Kidney (tissue), 14 donors: ENCODE measurements around the gene SAP30L. TPM values are rescaled to one million over a fixed set of nuclear protein-coding genes. Genes with fewer than 3 reads are reported as not detected.

Experiments used
- DNase-seq, 5 donors: peaks; one replicate each; pipeline ENCODE4 v3.0.0-alpha.2; 2013 to 2020
- FAIRE-seq: peaks from 2 replicates; lab custom pipeline; 2012; peaks lifted over from hg19 to GRCh38; lab: Jason Lieb, UNC
- H3K27ac ChIP-seq, 2 donors: one replicate each; pipeline ENCODE4 v1.7.0; 2013; ENCODE audit warnings: low read depth in 2 of 2, low read length in 2 of 2, inconsistent platforms in 1 of 2
- H3K27me3 ChIP-seq: one replicate; pipeline ENCODE4 v1.7.1; 2013; ENCODE audit warnings: low read length, inconsistent platforms; ENCODE audit not compliant: control insufficient read depth, insufficient read depth
- H3K36me3 ChIP-seq, 3 donors: one replicate each; pipeline versions ENCODE4 v1.7.0 to v1.7.1; 2013; ENCODE audit warnings: low read length in 3 of 3, control low read depth in 1 of 3, inconsistent platforms in 1 of 3; ENCODE audit not compliant: insufficient read depth in 3 of 3, control insufficient read depth in 2 of 3
- H3K4me1 ChIP-seq, 3 donors: one replicate each; pipeline versions ENCODE4 v1.7.0 to v1.7.1; 2013; ENCODE audit warnings: low read length in 3 of 3, inconsistent platforms in 1 of 3, low read depth in 1 of 3; ENCODE audit not compliant: control insufficient read depth in 2 of 3, insufficient read depth in 2 of 3
- H3K4me3 ChIP-seq, 3 donors: one replicate each; pipeline versions ENCODE4 v1.7.0 to v1.8.1; 2013; ENCODE audit warnings: low read length in 3 of 3, control low read depth in 1 of 3, inconsistent platforms in 1 of 3
- H3K9ac ChIP-seq, 3 donors: one replicate each; pipeline versions ENCODE4 v1.7.0 to v1.7.1; 2013; ENCODE audit warnings: low read length in 3 of 3, control low read depth in 1 of 3, inconsistent platforms in 1 of 3
- H3K9me3 ChIP-seq, 3 donors: one replicate each; pipeline versions ENCODE4 v1.7.0 to v1.7.1; 2013; ENCODE audit warnings: low read length in 3 of 3, control low read depth in 1 of 3, inconsistent platforms in 1 of 3; ENCODE audit not compliant: control insufficient read depth in 2 of 3, insufficient read depth in 1 of 3
- intact Hi-C: fragments of 100-400 bp; cut with DNase I; formaldehyde crosslinking; loops from one replicate; pipeline ENCODE4 v1.11.1; 2022
- polyA plus RNA-seq: library from polyadenylated mRNA; stranded (reverse); fragments of 350-450 nt; fragmentation: Illumina TruSeq; extraction: RNeasy Lipid Tissue Mini Kit (QIAGEN cat#74804); gene quantifications from one replicate; pipeline ENCODE4 v1.2.3, GENCODE V29; 2014; ENCODE audit warnings: low read depth, low replicate concordance; ENCODE audit not compliant: insufficient read depth
- total RNA-seq: library from RNA; stranded (reverse); fragmentation: NEBNext Ultra II Directional; extraction: Animal tissue kit (Norgen Biotek cat#: 25700); gene quantifications from one replicate; pipeline ENCODE4 v1.2.1, GENCODE V29; 2021
- TF ChIP-seq, protein P1 (sequence below): IDR thresholded peaks from 3 replicates; pipeline ENCODE4 v1.5.1; 2012; ENCODE audit warnings: mild to moderate bottlenecking, moderate library complexity, borderline replicate concordance; ENCODE audit not compliant: insufficient read depth; ENCODE audit errors: extremely low read depth
- donor health status: control.
- donor health status: control.
- donor health status: control.
- donor health status: control.
- donor health status: control.
- donor health status: DM: yes; HTN: yes; CAD: no.
- donor health status: Normal renal cell carcinoma (clear cell type).

The SAP30L gene
- total and polyA plus RNA-seq, 2 donors from 2014 or later, result 30.7 to 33.0 TPM

DNA sequence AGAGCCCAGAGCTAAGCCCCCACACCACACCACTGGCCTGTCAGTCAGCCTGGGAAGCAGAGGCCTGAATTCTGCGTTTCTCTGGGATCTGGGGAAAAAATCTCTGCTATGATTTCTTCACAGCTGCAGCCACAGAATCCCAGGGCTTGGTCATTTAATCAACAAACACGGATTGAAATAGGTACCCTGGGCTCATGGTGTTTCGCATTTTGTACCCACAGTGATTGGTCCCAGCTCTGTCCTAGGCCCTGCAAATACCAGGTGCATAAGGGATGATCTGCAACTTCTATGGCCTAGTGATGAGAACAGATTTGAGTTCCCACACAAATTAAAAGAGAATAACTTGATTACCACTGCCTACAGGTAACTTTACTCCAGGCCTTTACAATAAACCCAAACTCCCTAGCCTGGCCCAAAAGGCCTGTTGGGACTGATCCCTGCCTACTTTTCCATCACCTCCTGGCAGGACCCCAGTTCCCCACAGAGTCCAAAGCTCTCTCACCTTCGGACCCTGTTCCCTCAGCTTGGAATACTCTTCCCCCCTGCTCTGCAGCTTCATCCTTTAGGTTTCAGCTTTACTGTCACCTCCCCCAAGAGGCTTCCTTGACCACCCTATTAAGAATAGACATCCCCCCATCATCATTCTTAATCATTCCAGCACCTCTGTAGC is 14.7 kb upstream of the SAP30L start:
- intact Hi-C loops, result no loop called here
- TF ChIP-seq, protein P1, sequence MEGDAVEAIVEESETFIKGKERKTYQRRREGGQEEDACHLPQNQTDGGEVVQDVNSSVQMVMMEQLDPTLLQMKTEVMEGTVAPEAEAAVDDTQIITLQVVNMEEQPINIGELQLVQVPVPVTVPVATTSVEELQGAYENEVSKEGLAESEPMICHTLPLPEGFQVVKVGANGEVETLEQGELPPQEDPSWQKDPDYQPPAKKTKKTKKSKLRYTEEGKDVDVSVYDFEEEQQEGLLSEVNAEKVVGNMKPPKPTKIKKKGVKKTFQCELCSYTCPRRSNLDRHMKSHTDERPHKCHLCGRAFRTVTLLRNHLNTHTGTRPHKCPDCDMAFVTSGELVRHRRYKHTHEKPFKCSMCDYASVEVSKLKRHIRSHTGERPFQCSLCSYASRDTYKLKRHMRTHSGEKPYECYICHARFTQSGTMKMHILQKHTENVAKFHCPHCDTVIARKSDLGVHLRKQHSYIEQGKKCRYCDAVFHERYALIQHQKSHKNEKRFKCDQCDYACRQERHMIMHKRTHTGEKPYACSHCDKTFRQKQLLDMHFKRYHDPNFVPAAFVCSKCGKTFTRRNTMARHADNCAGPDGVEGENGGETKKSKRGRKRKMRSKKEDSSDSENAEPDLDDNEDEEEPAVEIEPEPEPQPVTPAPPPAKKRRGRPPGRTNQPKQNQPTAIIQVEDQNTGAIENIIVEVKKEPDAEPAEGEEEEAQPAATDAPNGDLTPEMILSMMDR, result no peak
- Histone ChIP-seq H3K9me3 (no peaks in the 10 kb centered on the region), H3K4me1 (no peaks in the 10 kb centered on the region), H3K36me3 (peaks cover 0 to 2% (median 0%) of the 10 kb centered on the region in 3 donors), H3K27me3 (no peaks in the 10 kb centered on the region), H3K9ac (no peak overlapping the region), H3K4me3 (no peak overlapping the region), H3K27ac (no peak overlapping the region)
- DNase-seq (no peak), FAIRE-seq (no peak)

DNA sequence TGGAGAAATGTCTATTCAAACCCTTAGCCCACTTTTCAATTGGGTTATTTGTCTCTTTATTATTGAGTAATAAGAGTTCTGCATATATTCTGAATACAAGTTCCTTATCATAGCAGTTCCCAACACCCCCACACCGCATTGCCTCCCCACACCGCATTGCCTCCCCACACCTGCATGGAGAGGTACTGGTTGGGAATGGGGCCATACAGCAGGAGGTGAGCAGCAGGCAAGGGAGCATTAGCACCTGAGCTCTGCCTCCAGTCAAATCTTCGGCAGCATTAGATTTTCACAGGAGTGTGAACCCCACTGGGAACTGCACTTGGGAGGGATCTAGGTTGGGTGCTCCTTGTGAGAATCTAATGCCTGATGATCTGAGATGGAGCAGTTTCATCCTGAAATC is 10.6 kb upstream of the SAP30L start:
- intact Hi-C loops, result no loop called here
- DNase-seq (no peak), FAIRE-seq (no peak)
- TF ChIP-seq, protein P1, result no peak
- H3K27ac ChIP-seq, result no peak overlapping the region
- peaks cover 0 to 3% (median 2%) of the 10 kb centered on the region in 3 donors for H3K36me3 ChIP-seq
- no peaks in the 10 kb centered on the region for H3K4me1 ChIP-seq
- no peaks in the 10 kb centered on the region for H3K27me3 ChIP-seq
- no peak overlapping the region for H3K4me3 ChIP-seq
- H3K9ac ChIP-seq, result no peak overlapping the region
- H3K9me3 ChIP-seq, result no peaks in the 10 kb centered on the region

DNA sequence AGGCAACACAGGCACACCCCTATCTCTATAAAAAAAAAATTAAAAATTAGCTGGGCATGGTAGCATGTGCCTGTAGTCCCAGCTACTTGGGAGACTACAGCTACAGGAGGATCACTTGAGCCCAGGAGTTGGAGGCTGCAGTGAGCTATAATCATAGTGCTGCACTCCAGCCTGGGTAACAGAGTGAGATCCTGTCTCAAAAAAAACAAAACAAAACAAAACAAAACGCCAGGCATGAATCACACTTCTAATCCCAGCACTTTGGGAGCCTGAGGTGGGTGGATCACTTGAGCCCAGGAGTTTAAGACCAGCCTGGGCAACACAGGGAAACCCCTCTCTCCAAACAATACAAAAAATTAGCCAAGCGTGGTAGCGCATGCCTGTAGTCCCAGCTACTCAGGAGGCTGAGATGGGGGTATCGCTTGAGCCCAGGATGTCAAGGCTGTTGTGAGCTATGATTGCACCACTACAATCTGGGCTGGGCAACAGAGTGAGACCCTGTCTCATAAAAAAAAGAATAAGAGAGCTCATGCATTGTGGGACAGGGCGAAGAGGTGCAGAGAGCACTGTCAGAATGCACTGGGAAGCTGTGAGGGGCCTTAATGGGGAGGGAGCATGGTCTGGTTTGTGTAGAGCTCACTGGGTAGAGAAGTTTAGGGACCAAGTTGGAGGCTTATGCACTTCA is 8.4 kb upstream of the SAP30L start:
- FAIRE-seq, result no peak

More for the DNA sequence above, 8.4 kb upstream of the SAP30L start:
- DNase-seq, result no peak
- Histone ChIP-seq H3K9me3 (no peaks in the 10 kb centered on the region), H3K4me3 (no peak overlapping the region), H3K9ac (no peak overlapping the region), H3K4me1 (no peaks in the 10 kb centered on the region), H3K27me3 (no peaks in the 10 kb centered on the region), H3K36me3 (peaks cover 0 to 7% (median 2%) of the 10 kb centered on the region in 3 donors), H3K27ac (no peak overlapping the region)
- TF ChIP-seq, protein P1, result no peak
- intact Hi-C loops, result no loop called here
